IMR-90 (cell line): ENCODE measurements around the gene ARRDC5. TPM values are rescaled to one million over a fixed set of nuclear protein-coding genes. Genes with fewer than 3 reads are reported as not detected.

Experiments
- ATAC-seq: fragments of 200-7000 bp; cut with Tn5 transposase; 2 replicates; pipeline ENCODE4 v1.9.1; 2020; ENCODE audit warnings: low read depth, mild to moderate bottlenecking, moderate library complexity
- BruUV-seq: library from RNA; stranded (reverse); fragments of 400-500 nt; replicated peaks from 2 replicates; lab custom pipeline; 2021; lab: Mats Ljungman, UMichigan
- CTCF ChIA-PET: fragments of 300-600 bp; formaldehyde crosslinking; extraction: SDS; loops from one replicate; lab custom pipeline; 2021; ENCODE audit warnings: antibody characterized with exemption; lab: Yijun Ruan, JAX
- POLR2A ChIA-PET: fragments of 300-600 bp; sonication (Branson Sonifier 250); formaldehyde crosslinking; loops from one replicate; lab custom pipeline; 2022; ENCODE audit warnings: antibody characterized with exemption; ENCODE audit not compliant: unreplicated experiment; lab: Charles Lee
- DNase-seq: peaks from one replicate; pipeline ENCODE4 v3.0.0; 2013
- H2AFZ ChIP-seq: replicated peaks from 2 replicates; pipeline ENCODE3; 2013; ENCODE audit warnings: low read length, mild to moderate bottlenecking; ENCODE audit not compliant: poor library complexity
- H2AK5ac ChIP-seq: 2 replicates; pipeline ENCODE4 v1.6.1; 2013; ENCODE audit warnings: low read depth, low read length, inconsistent platforms
- H2AK9ac ChIP-seq: replicated peaks from 2 replicates; pipeline ENCODE3; 2013; ENCODE audit warnings: mild to moderate bottlenecking, low read depth, low read length, moderate library complexity; ENCODE audit not compliant: poor library complexity
- H2BK120ac ChIP-seq: 2 replicates; pipeline ENCODE4 v1.6.1; 2013; ENCODE audit warnings: low read depth, low read length, inconsistent platforms
- H2BK15ac ChIP-seq: 3 replicates; pipeline ENCODE4 v1.6.1; 2013; ENCODE audit warnings: low read depth, low read length, inconsistent platforms
- H2BK20ac ChIP-seq: 2 replicates; pipeline ENCODE4 v1.6.1; 2013; ENCODE audit warnings: low read depth, mild to moderate bottlenecking, inconsistent platforms, low read length, moderate library complexity
- H2BK5ac ChIP-seq: 2 replicates; pipeline ENCODE4 v1.6.1; 2013; ENCODE audit warnings: mild to moderate bottlenecking, low read depth, low read length, inconsistent platforms; ENCODE audit not compliant: poor library complexity, severe bottlenecking
- H3K14ac ChIP-seq: replicated peaks from 2 replicates; pipeline ENCODE4 v1.6.1; 2013; ENCODE audit warnings: low read depth, low read length, inconsistent platforms
- H3K18ac ChIP-seq: 2 replicates; pipeline ENCODE4 v1.6.1; 2013; ENCODE audit warnings: low read depth, low read length, control low read depth
- H3K23ac ChIP-seq: 2 replicates; pipeline ENCODE4 v1.6.1; 2013; ENCODE audit warnings: low read depth, low read length, inconsistent platforms
- H3K27ac ChIP-seq: 2 replicates; pipeline ENCODE4 v1.5.1; 2013; ENCODE audit warnings: mild to moderate bottlenecking, control low read depth, low read length; ENCODE audit not compliant: insufficient read depth
- H3K27me3 ChIP-seq: 2 replicates; pipeline ENCODE4 v1.6.1; 2013; ENCODE audit warnings: low read length; ENCODE audit not compliant: control insufficient read depth, insufficient read depth
- H3K36me3 ChIP-seq: 2 replicates; pipeline ENCODE4 v1.6.1; 2013; ENCODE audit warnings: low read length, mixed read lengths; ENCODE audit not compliant: control insufficient read depth, insufficient read depth
- H3K4ac ChIP-seq: 2 replicates; pipeline ENCODE4 v1.6.1; 2013; ENCODE audit warnings: low read depth, low read length, inconsistent platforms
- H3K4me1 ChIP-seq: 2 replicates; pipeline ENCODE4 v1.6.1; 2013; ENCODE audit warnings: low read length, mixed read lengths; ENCODE audit not compliant: control insufficient read depth, insufficient read depth
- H3K4me2 ChIP-seq: 2 replicates; pipeline ENCODE4 v1.6.1; 2013; ENCODE audit warnings: low read depth, mild to moderate bottlenecking, control low read depth, low read length, moderate library complexity
- H3K4me3 ChIP-seq: 2 replicates; pipeline ENCODE4 v1.5.1; 2013; ENCODE audit warnings: low read depth, mild to moderate bottlenecking, control low read depth, low read length, moderate library complexity; ENCODE audit not compliant: insufficient read depth
- H3K56ac ChIP-seq: 2 replicates; pipeline ENCODE4 v1.6.1; 2013; ENCODE audit warnings: low read length, inconsistent platforms; ENCODE audit not compliant: insufficient read depth; ENCODE audit errors: extremely low read depth
- H3K79me1 ChIP-seq, 2 experiments: 2 replicates each; pipeline ENCODE4 v1.6.1; 2013; ENCODE audit warnings: low read length in 2 of 2, inconsistent platforms in 1 of 2, low read depth in 1 of 2
- H3K9ac ChIP-seq: 2 replicates; pipeline ENCODE4 v1.6.1; 2013; ENCODE audit warnings: low read depth, low read length, control low read depth
- H3K9me1 ChIP-seq: 2 replicates; pipeline ENCODE4 v1.6.1; 2013; ENCODE audit warnings: low read length, inconsistent platforms; ENCODE audit not compliant: insufficient read depth
- H3K9me3 ChIP-seq: 2 replicates; pipeline ENCODE4 v1.6.1; 2013; ENCODE audit warnings: low read length; ENCODE audit not compliant: control insufficient read depth, insufficient read depth
- H4K20me1 ChIP-seq: 2 replicates; pipeline ENCODE4 v1.6.1; 2013; ENCODE audit warnings: low read length, inconsistent platforms; ENCODE audit not compliant: insufficient read depth
- H4K5ac ChIP-seq: 2 replicates; pipeline ENCODE4 v1.6.1; 2013; ENCODE audit warnings: mild to moderate bottlenecking, low read depth, low read length, control low read depth
- H4K8ac ChIP-seq, 2 experiments: 2 replicates each; pipeline ENCODE4 v1.6.1; 2013; ENCODE audit warnings: low read depth in 2 of 2, low read length in 2 of 2, control low read depth in 1 of 2, inconsistent platforms in 1 of 2
- H4K91ac ChIP-seq: 2 replicates; pipeline ENCODE4 v1.6.1; 2013; ENCODE audit warnings: low read depth, low read length, inconsistent platforms; ENCODE audit not compliant: insufficient read depth
- BHLHE40 ChIP-seq: fragments of 150-350 bp; IDR thresholded peaks from 2 replicates; pipeline ENCODE4 v1.6.1; 2016; ENCODE audit warnings: mild to moderate bottlenecking, low read depth, low read length
- CHD1 ChIP-seq: IDR thresholded peaks from 2 replicates; pipeline ENCODE4 v1.6.1; 2012; ENCODE audit warnings: low read depth, low read length, improper control_type of control experiment
- MAFK ChIP-seq: IDR thresholded peaks from 2 replicates; pipeline ENCODE4 v1.6.1; 2012; ENCODE audit warnings: low read depth, low read length, improper control_type of control experiment
- MXI1 ChIP-seq: IDR thresholded peaks from 2 replicates; pipeline ENCODE4 v1.6.1; 2012; ENCODE audit warnings: low read depth, mild to moderate bottlenecking, low read length, moderate library complexity, borderline replicate concordance
- NFE2L2 ChIP-seq: fragments of 150-350 bp; IDR thresholded peaks from 2 replicates; pipeline ENCODE4 v1.6.1; 2016; ENCODE audit warnings: low read depth, mild to moderate bottlenecking, low read length
- POLR2A ChIP-seq: IDR thresholded peaks from 2 replicates; pipeline ENCODE4 v1.6.1; 2012; ENCODE audit warnings: mild to moderate bottlenecking, low read depth, low read length
- RAD21 ChIP-seq: IDR thresholded peaks from 2 replicates; pipeline ENCODE4 v1.6.1; 2012; ENCODE audit warnings: low read length, improper control_type of control experiment
- RFX5 ChIP-seq: IDR thresholded peaks from 2 replicates; pipeline ENCODE4 v1.8.0; 2012; ENCODE audit warnings: low read depth, mild to moderate bottlenecking, low read length, moderate library complexity
- SMC3 ChIP-seq: fragments of 150-350 bp; IDR thresholded peaks from 2 replicates; pipeline ENCODE4 v1.6.1; 2016; ENCODE audit warnings: low read depth, mild to moderate bottlenecking, antibody characterized with exemption, low read length, moderate library complexity
- USF2 ChIP-seq: fragments of 150-350 bp; IDR thresholded peaks from 2 replicates; pipeline ENCODE4 v1.6.1; 2017; ENCODE audit warnings: mild to moderate bottlenecking, antibody characterized with exemption, low read length, low read depth
- WGBS, 2 experiments: methylation state at CpG; one replicate each; pipeline versions ENCODE4 v1.1.5 to v1.1.7; 2013; ENCODE audit warnings: missing lambda C conversion rate in 2 of 2; ENCODE audit not compliant: insufficient read length in 1 of 2; ENCODE audit errors: extremely low coverage in 2 of 2; 5-methylcytosine and 5-hydroxymethylcytosine counted together
- dilution Hi-C: fragments of 300-500 bp; cut with HindIII; formaldehyde crosslinking; loops from one replicate; pipeline ENCODE4 v1.14.3; 2018; ENCODE audit warnings: low sequenced_read_pairs; ENCODE audit not compliant: unreplicated experiment
- in situ Hi-C: fragments of 300-500 bp; cut with MboI; formaldehyde crosslinking; loops from 3 replicates; pipeline ENCODE4 v1.14.3; 2019; ENCODE audit warnings: low sequenced_read_pairs, inconsistent platforms, mixed read lengths
- intact Hi-C: fragments of 100-400 bp; cut with micrococcal nuclease; formaldehyde crosslinking; loops from 2 replicates; pipeline ENCODE4 v1.10.0; 2022
- polyA plus RNA-seq, 3 experiments: library from polyadenylated mRNA; depleted of rRNA; stranded (reverse); fragments of >200 nt; gene quantifications; 2 replicates each; pipeline ENCODE4 v1.2.3, GENCODE V29; 2012; ENCODE audit warnings: low replicate concordance in 1 of 3
- total RNA-seq: library from RNA; depleted of rRNA; stranded (reverse); fragments of >200 nt; gene quantifications from 2 replicates; pipeline ENCODE4 v1.2.3, GENCODE V29; 2012
- TF ChIP-seq, protein P1 (sequence below): conservative IDR thresholded peaks from 2 replicates; pipeline ENCODE4 v1.5.1; 2012; ENCODE audit warnings: mild to moderate bottlenecking, low read depth, low read length, improper control_type of control experiment

The ARRDC5 gene
- total and polyA plus RNA-seq, 2 of the 4 experiments (the other 2 are of a cell fraction): not detected

- H4K8ac ChIP-seq: no peak overlapping the region
- H3K14ac ChIP-seq: no peak overlapping the region; the same call in 1 of the 2 replicates
- H2BK20ac ChIP-seq: no peak overlapping the region
- peak overlapping the region; percentile 42; the same call in 1 of the 2 replicates for H4K5ac ChIP-seq
- H2BK5ac ChIP-seq: no peak overlapping the region
- ATAC-seq (no peak), DNase-seq (no peak)
- H3K9me3 ChIP-seq: no peaks in the 10 kb centered on the region
- H3K27ac ChIP-seq: no peak overlapping the region
- no peak overlapping the region for H4K91ac ChIP-seq
- peaks cover 57% of the 10 kb centered on the region for H4K20me1 ChIP-seq
- WGBS, 2 experiments: 87% methylated on average over 6 of the region's 22 CpGs; no CpG with 5 or more reads in 1 of the 2 experiments
- H3K4me3 ChIP-seq: no peak overlapping the region
- H3K23ac ChIP-seq: no peak overlapping the region
- H3K9me1 ChIP-seq: 0 out of 2 replicates have a peak, but pooled peaks cover 4% of the 10 kb centered on the region
- peak overlapping the region; percentile 15 for H2AK9ac ChIP-seq
- H2AFZ ChIP-seq: no peak overlapping the region
- in situ Hi-C loops (no loop called here), intact Hi-C loops (no loop called here), dilution Hi-C loops (no loop called here)
- no peak overlapping the region for H3K56ac ChIP-seq
- H3K18ac ChIP-seq: no peak overlapping the region
- CTCF ChIA-PET: no interaction called here
- H3K4me2 ChIP-seq: no peak overlapping the region
- H3K36me3 ChIP-seq: no peaks in the 10 kb centered on the region; the same call in 1 of the 2 replicates
- TF ChIP-seq NFE2L2: no peak
- TF ChIP-seq MXI1: no peak
- TF ChIP-seq CHD1: no peak
- TF ChIP-seq USF2: no peak
- no peak for TF ChIP-seq RAD21
- no peak for TF ChIP-seq SMC3
- TF ChIP-seq MAFK: no peak
- TF ChIP-seq POLR2A: no peak
- TF ChIP-seq, protein P1, sequence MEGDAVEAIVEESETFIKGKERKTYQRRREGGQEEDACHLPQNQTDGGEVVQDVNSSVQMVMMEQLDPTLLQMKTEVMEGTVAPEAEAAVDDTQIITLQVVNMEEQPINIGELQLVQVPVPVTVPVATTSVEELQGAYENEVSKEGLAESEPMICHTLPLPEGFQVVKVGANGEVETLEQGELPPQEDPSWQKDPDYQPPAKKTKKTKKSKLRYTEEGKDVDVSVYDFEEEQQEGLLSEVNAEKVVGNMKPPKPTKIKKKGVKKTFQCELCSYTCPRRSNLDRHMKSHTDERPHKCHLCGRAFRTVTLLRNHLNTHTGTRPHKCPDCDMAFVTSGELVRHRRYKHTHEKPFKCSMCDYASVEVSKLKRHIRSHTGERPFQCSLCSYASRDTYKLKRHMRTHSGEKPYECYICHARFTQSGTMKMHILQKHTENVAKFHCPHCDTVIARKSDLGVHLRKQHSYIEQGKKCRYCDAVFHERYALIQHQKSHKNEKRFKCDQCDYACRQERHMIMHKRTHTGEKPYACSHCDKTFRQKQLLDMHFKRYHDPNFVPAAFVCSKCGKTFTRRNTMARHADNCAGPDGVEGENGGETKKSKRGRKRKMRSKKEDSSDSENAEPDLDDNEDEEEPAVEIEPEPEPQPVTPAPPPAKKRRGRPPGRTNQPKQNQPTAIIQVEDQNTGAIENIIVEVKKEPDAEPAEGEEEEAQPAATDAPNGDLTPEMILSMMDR: no peak
- no peak for TF ChIP-seq RFX5
- TF ChIP-seq BHLHE40: no peak
- peaks cover 17 to 55% of the 10 kb centered on the region in 2 experiments; a peak in 3 of 4 replicates for H3K79me1 ChIP-seq
- no TSS peak for BruUV-seq
- H3K27me3 ChIP-seq: no peaks in the 10 kb centered on the region
- H2AK5ac ChIP-seq: no peak overlapping the region
- POLR2A ChIA-PET: no interaction called here
- H3K9ac ChIP-seq: no peak overlapping the region
- H3K4me1 ChIP-seq: peaks cover 4% of the 10 kb centered on the region; the same call in 1 of the 2 replicates
- H3K4ac ChIP-seq: no peak overlapping the region; the same call in 1 of the 2 replicates
- no peak overlapping the region for H2BK120ac ChIP-seq
- no peak overlapping the region for H2BK15ac ChIP-seq
These were observed 20.0 kb upstream of the ARRDC5 start for GRCh38 chr19:4922530-4923275.
